ENCODE results near the gene HIVEP3. TPM values are rescaled to one million over a fixed set of nuclear protein-coding genes. Genes with fewer than 3 reads are reported as not detected.

Gene HIVEP3
- total RNA-seq, 1 donor from 2014 or later = 0.37 TPM

- H3K9me3 Mint-ChIP-seq = no peaks in the 10 kb centered on the region
- Histone ChIP-seq H3K36me3 (no peaks in the 10 kb centered on the region), H4K20me1 (ENCODE audit: low read depth) (no peaks in the 10 kb centered on the region), H3K9ac (no peak overlapping the region), H3K4me2 (no peak overlapping the region), H3K9me3 (ENCODE audit: low read depth) (no peaks in the 10 kb centered on the region), H2AFZ (replicated peaks) (no peak overlapping the region), H3K79me2 (ENCODE audit: low read depth) (no peaks in the 10 kb centered on the region), H3K4me1 (no peaks in the 10 kb centered on the region), H3K4me3 (no peak overlapping the region), H3K27me3 (no peaks in the 10 kb centered on the region), H3K27ac (no peak overlapping the region), H3F3A (ENCODE audit: low read depth) (no peaks in the 10 kb centered on the region)
- no peak for DNase-seq (ENCODE audit: low spot score)
- H3K4me3 Mint-ChIP-seq = peak overlapping the region; percentile 53
- peaks cover 6% of the 10 kb centered on the region for H3K27me3 Mint-ChIP-seq (ENCODE audit: insufficient read depth, low read depth)
- no peak overlapping the region for H3K27ac Mint-ChIP-seq
- peaks cover 4% of the 10 kb centered on the region for H3K4me1 Mint-ChIP-seq
- no peak for TF ChIP-seq EZH2 (IDR thresholded peaks at IDR 0.05)
- no peak for TF ChIP-seq CTCF (IDR thresholded peaks at IDR 0.05)
- TF ChIP-seq EZH2phosphoT487 (IDR thresholded peaks at IDR 0.05) = no peak
- H3K36me3 Mint-ChIP-seq = no peaks in the 10 kb centered on the region
Observed at GRCh38 chr1:41681331-41682098, 237.2 kb downstream of the HIVEP3 start.

GRCh38 chr1:41679994-41680393 lies 238.7 kb downstream of the HIVEP3 start:
- DNase-seq (ENCODE audit: low spot score) = no peak
- Mint-ChIP-seq H3K9me3 (no peaks in the 10 kb centered on the region), H3K4me3 (no peak overlapping the region), H3K4me1 (peaks cover 4% of the 10 kb centered on the region), H3K27ac (no peak overlapping the region), H3K27me3 (ENCODE audit: insufficient read depth, low read depth) (peaks cover 6% of the 10 kb centered on the region), H3K36me3 (no peaks in the 10 kb centered on the region)
- no peaks in the 10 kb centered on the region for H3K27me3 ChIP-seq
- no peak overlapping the region for H3K4me2 ChIP-seq
- TF ChIP-seq EZH2 (IDR thresholded peaks at IDR 0.05) (no peak), EZH2phosphoT487 (IDR thresholded peaks at IDR 0.05) (no peak), CTCF (IDR thresholded peaks at IDR 0.05) (no peak)
- H3K36me3 ChIP-seq = no peaks in the 10 kb centered on the region
- H2AFZ ChIP-seq (replicated peaks) = no peak overlapping the region
- H3K9me3 ChIP-seq (ENCODE audit: low read depth) = no peaks in the 10 kb centered on the region
- H3F3A ChIP-seq (ENCODE audit: low read depth) = no peaks in the 10 kb centered on the region
- H3K27ac ChIP-seq = no peak overlapping the region
- no peak overlapping the region for H3K9ac ChIP-seq
- H3K4me1 ChIP-seq = no peaks in the 10 kb centered on the region
- no peaks in the 10 kb centered on the region for H3K79me2 ChIP-seq (ENCODE audit: low read depth)
- H3K4me3 ChIP-seq = no peak overlapping the region
- H4K20me1 ChIP-seq (ENCODE audit: low read depth) = no peaks in the 10 kb centered on the region

GRCh38 chr1:41679531-41679930 lies 239.2 kb downstream of the HIVEP3 start:
- H3K4me3 ChIP-seq = no peak overlapping the region
- no peak overlapping the region for H3K9ac ChIP-seq
- H3K9me3 Mint-ChIP-seq = no peaks in the 10 kb centered on the region
- no peak overlapping the region for H3K4me2 ChIP-seq
- no peaks in the 10 kb centered on the region for H3K4me1 ChIP-seq
- peaks cover 4% of the 10 kb centered on the region for H3K4me1 Mint-ChIP-seq
- no peaks in the 10 kb centered on the region for H3K27me3 ChIP-seq
- no peaks in the 10 kb centered on the region for H3K79me2 ChIP-seq (ENCODE audit: low read depth)
- H3K27ac Mint-ChIP-seq = no peak overlapping the region
- no peak overlapping the region for H3K4me3 Mint-ChIP-seq
- peaks cover 6% of the 10 kb centered on the region for H3K27me3 Mint-ChIP-seq (ENCODE audit: insufficient read depth, low read depth)
- no peaks in the 10 kb centered on the region for H4K20me1 ChIP-seq (ENCODE audit: low read depth)
- no peak for DNase-seq (ENCODE audit: low spot score)
- no peaks in the 10 kb centered on the region for H3K36me3 ChIP-seq
- no peaks in the 10 kb centered on the region for H3K36me3 Mint-ChIP-seq
- H3K27ac ChIP-seq = no peak overlapping the region
- TF ChIP-seq EZH2phosphoT487 (IDR thresholded peaks at IDR 0.05) (no peak), CTCF (IDR thresholded peaks at IDR 0.05) (no peak), EZH2 (IDR thresholded peaks at IDR 0.05) (no peak)
- no peak overlapping the region for H2AFZ ChIP-seq (replicated peaks)
- H3F3A ChIP-seq (ENCODE audit: low read depth) = no peaks in the 10 kb centered on the region
- no peaks in the 10 kb centered on the region for H3K9me3 ChIP-seq (ENCODE audit: low read depth)
